ENCODE measurements around the gene SPOCK1.

The SPOCK1 gene

GRCh38 chr5:137216976-137217598, 282.0 kb downstream of the SPOCK1 start:
- 93% methylated on average over 3 of the region's 5 CpGs for WGBS (ENCODE audit: insufficient coverage)
- Histone ChIP-seq H3K4me1 (ENCODE audit: control extremely low read depth in 1 of 4, control insufficient read depth in 4 of 4, insufficient read depth in 4 of 4, low read length in 3 of 4) (no peaks in the 10 kb centered on the region), H3K27me3 (replicated peaks in 2 of 5; ENCODE audit: control insufficient read depth in 4 of 5, insufficient read depth in 5 of 5, low read length in 4 of 5) (peaks cover 0 to 3% (median 0%) of the 10 kb centered on the region in 5 experiments), H3K36me3 (ENCODE audit: control insufficient read depth in 4 of 4, insufficient read depth in 4 of 4, low read length in 3 of 4) (no peaks in the 10 kb centered on the region), H3K9me3 (ENCODE audit: control extremely low read depth in 1 of 5, control insufficient read depth in 4 of 5, insufficient read depth in 2 of 5, low read depth in 1 of 5, low read length in 4 of 5) (no peaks in the 10 kb centered on the region), H3K4me3 (ENCODE audit: control insufficient read depth in 1 of 7, extremely low read depth in 1 of 7, insufficient read depth in 4 of 7, low read depth in 2 of 7, low read length in 6 of 7) (no peak overlapping the region), H3K27ac (ENCODE audit: insufficient read depth in 1 of 2, low read depth in 1 of 2, low read length in 2 of 2, poor library complexity in 1 of 2, severe bottlenecking in 2 of 2) (no peak overlapping the region)
- DNase-seq = no peak
- POLR2A ChIA-PET = no interaction called here
- CTCF ChIA-PET = no interaction called here

- WGBS (ENCODE audit: insufficient coverage) = no CpG with 5 or more reads among the region's 2 CpGs
- Histone ChIP-seq H3K9me3 (ENCODE audit: control extremely low read depth in 1 of 5, control insufficient read depth in 4 of 5, insufficient read depth in 2 of 5, low read depth in 1 of 5, low read length in 4 of 5) (no peaks in the 10 kb centered on the region), H3K27me3 (replicated peaks in 2 of 5; ENCODE audit: control insufficient read depth in 4 of 5, insufficient read depth in 5 of 5, low read length in 4 of 5) (peaks cover 0 to 3% (median 0%) of the 10 kb centered on the region in 5 experiments), H3K27ac (ENCODE audit: insufficient read depth in 1 of 2, low read depth in 1 of 2, low read length in 2 of 2, poor library complexity in 1 of 2, severe bottlenecking in 2 of 2) (no peak overlapping the region), H3K36me3 (ENCODE audit: control insufficient read depth in 4 of 4, insufficient read depth in 4 of 4, low read length in 3 of 4) (no peaks in the 10 kb centered on the region), H3K4me1 (ENCODE audit: control extremely low read depth in 1 of 4, control insufficient read depth in 4 of 4, insufficient read depth in 4 of 4, low read length in 3 of 4) (no peaks in the 10 kb centered on the region), H3K4me3 (ENCODE audit: control insufficient read depth in 1 of 7, extremely low read depth in 1 of 7, insufficient read depth in 4 of 7, low read depth in 2 of 7, low read length in 6 of 7) (no peak overlapping the region)
- no peak for DNase-seq
- ChIA-PET CTCF (no interaction called here), POLR2A (no interaction called here)
Measured at GRCh38 chr5:137215780-137216179, 283.3 kb downstream of the SPOCK1 start.

- no peak for DNase-seq
- Histone ChIP-seq H3K36me3 (ENCODE audit: control insufficient read depth in 4 of 4, insufficient read depth in 4 of 4, low read length in 3 of 4) (no peaks in the 10 kb centered on the region), H3K4me3 (ENCODE audit: control insufficient read depth in 1 of 7, extremely low read depth in 1 of 7, insufficient read depth in 4 of 7, low read depth in 2 of 7, low read length in 6 of 7) (no peak overlapping the region), H3K9me3 (ENCODE audit: control extremely low read depth in 1 of 5, control insufficient read depth in 4 of 5, insufficient read depth in 2 of 5, low read depth in 1 of 5, low read length in 4 of 5) (no peaks in the 10 kb centered on the region), H3K27me3 (replicated peaks in 2 of 5; ENCODE audit: control insufficient read depth in 4 of 5, insufficient read depth in 5 of 5, low read length in 4 of 5) (peaks cover 0 to 3% (median 0%) of the 10 kb centered on the region in 5 experiments), H3K27ac (ENCODE audit: insufficient read depth in 1 of 2, low read depth in 1 of 2, low read length in 2 of 2, poor library complexity in 1 of 2, severe bottlenecking in 2 of 2) (no peak overlapping the region), H3K4me1 (ENCODE audit: control extremely low read depth in 1 of 4, control insufficient read depth in 4 of 4, insufficient read depth in 4 of 4, low read length in 3 of 4) (no peaks in the 10 kb centered on the region)
- CTCF ChIA-PET = no interaction called here
- POLR2A ChIA-PET = no interaction called here
- no CpG with 5 or more reads among the region's 1 CpG for WGBS (ENCODE audit: insufficient coverage)
Measured at GRCh38 chr5:137215261-137215660, 283.9 kb downstream of the SPOCK1 start.

- Histone ChIP-seq H3K27me3 (replicated peaks in 2 of 5; ENCODE audit: control insufficient read depth in 4 of 5, insufficient read depth in 5 of 5, low read length in 4 of 5) (peaks cover 0 to 3% (median 1%) of the 10 kb centered on the region in 5 experiments), H3K4me1 (ENCODE audit: control extremely low read depth in 1 of 4, control insufficient read depth in 4 of 4, insufficient read depth in 4 of 4, low read length in 3 of 4) (no peaks in the 10 kb centered on the region), H3K27ac (ENCODE audit: insufficient read depth in 1 of 2, low read depth in 1 of 2, low read length in 2 of 2, poor library complexity in 1 of 2, severe bottlenecking in 2 of 2) (no peak overlapping the region), H3K36me3 (ENCODE audit: control insufficient read depth in 4 of 4, insufficient read depth in 4 of 4, low read length in 3 of 4) (no peaks in the 10 kb centered on the region), H3K9me3 (ENCODE audit: control extremely low read depth in 1 of 5, control insufficient read depth in 4 of 5, insufficient read depth in 2 of 5, low read depth in 1 of 5, low read length in 4 of 5) (no peaks in the 10 kb centered on the region), H3K4me3 (ENCODE audit: control insufficient read depth in 1 of 7, extremely low read depth in 1 of 7, insufficient read depth in 4 of 7, low read depth in 2 of 7, low read length in 6 of 7) (no peak overlapping the region)
- no CpG with 5 or more reads among the region's 2 CpGs for WGBS (ENCODE audit: insufficient coverage)
- POLR2A ChIA-PET = no interaction called here
- CTCF ChIA-PET = no interaction called here
- DNase-seq = no peak
Measured at GRCh38 chr5:137214446-137215189, 284.5 kb downstream of the SPOCK1 start.

GRCh38 chr5:137212471-137212870, 286.7 kb downstream of the SPOCK1 start:
- H3K27me3 ChIP-seq (replicated peaks in 2 of 5; ENCODE audit: control insufficient read depth in 4 of 5, insufficient read depth in 5 of 5, low read length in 4 of 5) = peaks cover 0 to 1% (median 0%) of the 10 kb centered on the region in 5 experiments
- no peaks in the 10 kb centered on the region for H3K36me3 ChIP-seq (ENCODE audit: control insufficient read depth in 4 of 4, insufficient read depth in 4 of 4, low read length in 3 of 4)
- POLR2A ChIA-PET = no interaction called here
- CTCF ChIA-PET = no interaction called here
- no peaks in the 10 kb centered on the region for H3K4me1 ChIP-seq (ENCODE audit: control extremely low read depth in 1 of 4, control insufficient read depth in 4 of 4, insufficient read depth in 4 of 4, low read length in 3 of 4)
- H3K27ac ChIP-seq (ENCODE audit: insufficient read depth in 1 of 2, low read depth in 1 of 2, low read length in 2 of 2, poor library complexity in 1 of 2, severe bottlenecking in 2 of 2) = no peak overlapping the region
- H3K9me3 ChIP-seq (ENCODE audit: control extremely low read depth in 1 of 5, control insufficient read depth in 4 of 5, insufficient read depth in 2 of 5, low read depth in 1 of 5, low read length in 4 of 5) = no peaks in the 10 kb centered on the region
- no peak for DNase-seq
- 100% methylated on average over 3 of the region's 3 CpGs for WGBS (ENCODE audit: insufficient coverage)
- no peak overlapping the region for H3K4me3 ChIP-seq (ENCODE audit: control insufficient read depth in 1 of 7, extremely low read depth in 1 of 7, insufficient read depth in 4 of 7, low read depth in 2 of 7, low read length in 6 of 7)

- no peak overlapping the region for H3K27ac ChIP-seq (ENCODE audit: insufficient read depth in 1 of 2, low read depth in 1 of 2, low read length in 2 of 2, poor library complexity in 1 of 2, severe bottlenecking in 2 of 2)
- H3K4me3 ChIP-seq (ENCODE audit: control insufficient read depth in 1 of 7, extremely low read depth in 1 of 7, insufficient read depth in 4 of 7, low read depth in 2 of 7, low read length in 6 of 7) = no peak overlapping the region
- peaks cover 0 to 4% (median 0%) of the 10 kb centered on the region in 5 experiments for H3K27me3 ChIP-seq (replicated peaks in 2 of 5; ENCODE audit: control insufficient read depth in 4 of 5, insufficient read depth in 5 of 5, low read length in 4 of 5)
- H3K4me1 ChIP-seq (ENCODE audit: control extremely low read depth in 1 of 4, control insufficient read depth in 4 of 4, insufficient read depth in 4 of 4, low read length in 3 of 4) = no peaks in the 10 kb centered on the region
- 89% methylated on average over 3 of the region's 9 CpGs for WGBS (ENCODE audit: insufficient coverage)
- POLR2A ChIA-PET = no interaction called here
- CTCF ChIA-PET = no interaction called here
- no peaks in the 10 kb centered on the region for H3K36me3 ChIP-seq (ENCODE audit: control insufficient read depth in 4 of 4, insufficient read depth in 4 of 4, low read length in 3 of 4)
- DNase-seq = no peak
- H3K9me3 ChIP-seq (ENCODE audit: control extremely low read depth in 1 of 5, control insufficient read depth in 4 of 5, insufficient read depth in 2 of 5, low read depth in 1 of 5, low read length in 4 of 5) = no peaks in the 10 kb centered on the region
Measured at GRCh38 chr5:137209232-137209809, 289.8 kb downstream of the SPOCK1 start.

GRCh38 chr5:137207023-137207760, 291.9 kb downstream of the SPOCK1 start:
- Histone ChIP-seq H3K27me3 (replicated peaks in 2 of 5; ENCODE audit: control insufficient read depth in 4 of 5, insufficient read depth in 5 of 5, low read length in 4 of 5) (peaks cover 0 to 4% (median 0%) of the 10 kb centered on the region in 5 experiments), H3K27ac (ENCODE audit: insufficient read depth in 1 of 2, low read depth in 1 of 2, low read length in 2 of 2, poor library complexity in 1 of 2, severe bottlenecking in 2 of 2) (no peak overlapping the region), H3K4me3 (ENCODE audit: control insufficient read depth in 1 of 7, extremely low read depth in 1 of 7, insufficient read depth in 4 of 7, low read depth in 2 of 7, low read length in 6 of 7) (no peak overlapping the region), H3K9me3 (ENCODE audit: control extremely low read depth in 1 of 5, control insufficient read depth in 4 of 5, insufficient read depth in 2 of 5, low read depth in 1 of 5, low read length in 4 of 5) (no peaks in the 10 kb centered on the region), H3K4me1 (ENCODE audit: control extremely low read depth in 1 of 4, control insufficient read depth in 4 of 4, insufficient read depth in 4 of 4, low read length in 3 of 4) (no peaks in the 10 kb centered on the region), H3K36me3 (ENCODE audit: control insufficient read depth in 4 of 4, insufficient read depth in 4 of 4, low read length in 3 of 4) (no peaks in the 10 kb centered on the region)
- ChIA-PET POLR2A (no interaction called here), CTCF (no interaction called here)
- no peak for DNase-seq
- WGBS (ENCODE audit: insufficient coverage) = 98% methylated on average over 4 of the region's 4 CpGs
